Muscle layer of colon (tissue), 2 donors: ENCODE data around the gene CDK13.

Experiments
- H3K27ac ChIP-seq: one replicate; pipeline ENCODE4 v1.7.0; 2013; ENCODE audit warnings: low read depth, mild to moderate bottlenecking, low read length, moderate library complexity
- H3K27me3 ChIP-seq, 2 donors: one replicate each; pipeline ENCODE4 v1.7.0; 2013; ENCODE audit warnings: low read length in 2 of 2, mild to moderate bottlenecking in 2 of 2; ENCODE audit not compliant: insufficient read depth in 2 of 2, control insufficient read depth in 1 of 2
- H3K36me3 ChIP-seq: one replicate; pipeline ENCODE4 v1.7.0; 2013; ENCODE audit warnings: mild to moderate bottlenecking, low read length; ENCODE audit not compliant: insufficient read depth
- H3K4me1 ChIP-seq: one replicate; pipeline ENCODE4 v1.7.0; 2013; ENCODE audit warnings: mild to moderate bottlenecking, low read length; ENCODE audit not compliant: insufficient read depth
- H3K4me3 ChIP-seq, 2 donors: one replicate each; pipeline ENCODE4 v1.7.0; 2013; ENCODE audit warnings: low read length in 2 of 2, low read depth in 1 of 2, mild to moderate bottlenecking in 1 of 2, moderate library complexity in 1 of 2
- H3K9ac ChIP-seq: one replicate; pipeline ENCODE4 v1.7.0; 2013; ENCODE audit warnings: low read length
- H3K9me3 ChIP-seq: one replicate; pipeline ENCODE4 v1.7.0; 2013; ENCODE audit warnings: mild to moderate bottlenecking, low read length
- donor health status: abdominal sarcoma.
- donor health status: Adenocarcinoma of cecum.

Gene CDK13

DNA sequence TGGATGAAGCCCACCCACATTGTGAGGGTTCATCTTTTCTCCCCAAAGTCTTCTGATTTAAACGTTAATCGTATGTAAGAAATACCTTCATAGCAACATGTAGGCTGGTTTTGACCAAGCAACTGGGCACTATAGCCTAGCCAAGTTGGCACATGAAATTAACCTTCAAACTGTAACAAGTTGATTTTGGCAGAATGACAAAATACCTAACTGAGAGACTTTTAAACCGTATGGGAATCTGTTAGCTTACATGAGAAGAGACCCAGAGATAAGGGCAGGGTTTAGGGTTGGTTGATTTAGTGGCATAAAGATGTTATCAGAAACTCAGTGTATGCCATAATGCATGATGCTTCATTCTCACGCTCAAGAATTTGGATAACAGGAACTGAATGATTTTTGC, 69.5 kb downstream of the CDK13 start:
- no peak overlapping the region for H3K27ac ChIP-seq
- no peaks in the 10 kb centered on the region for H3K9me3 ChIP-seq
- no peak overlapping the region for H3K9ac ChIP-seq
- H3K4me1 ChIP-seq, result peaks cover 7% of the 10 kb centered on the region
- no peaks in the 10 kb centered on the region for H3K27me3 ChIP-seq
- H3K4me3 ChIP-seq, result no peak overlapping the region
- H3K36me3 ChIP-seq, result no peaks in the 10 kb centered on the region

DNA sequence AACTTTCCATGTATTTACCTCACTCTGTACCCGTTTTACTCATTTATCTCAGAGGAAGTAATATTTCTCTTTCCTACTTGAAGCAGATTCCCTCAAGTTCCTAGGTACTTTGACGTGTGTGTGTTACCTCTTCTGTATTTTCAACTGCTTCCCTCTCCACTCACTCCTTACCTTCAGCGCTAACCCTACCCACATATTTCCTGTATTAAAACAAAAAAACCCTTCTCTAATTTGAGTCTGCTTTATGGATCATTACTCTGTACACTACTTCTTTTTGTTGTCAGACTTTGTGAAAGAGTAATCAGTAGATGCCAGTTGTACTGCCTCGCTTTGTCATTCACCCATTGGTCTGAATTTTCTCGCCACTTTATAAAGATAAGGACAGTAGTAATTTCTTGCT, 74.0 kb downstream of the CDK13 start:
- Histone ChIP-seq H3K9ac (no peak overlapping the region), H3K4me1 (no peaks in the 10 kb centered on the region), H3K9me3 (no peaks in the 10 kb centered on the region), H3K27ac (no peak overlapping the region), H3K4me3 (no peak overlapping the region), H3K27me3 (no peaks in the 10 kb centered on the region), H3K36me3 (no peaks in the 10 kb centered on the region)

DNA sequence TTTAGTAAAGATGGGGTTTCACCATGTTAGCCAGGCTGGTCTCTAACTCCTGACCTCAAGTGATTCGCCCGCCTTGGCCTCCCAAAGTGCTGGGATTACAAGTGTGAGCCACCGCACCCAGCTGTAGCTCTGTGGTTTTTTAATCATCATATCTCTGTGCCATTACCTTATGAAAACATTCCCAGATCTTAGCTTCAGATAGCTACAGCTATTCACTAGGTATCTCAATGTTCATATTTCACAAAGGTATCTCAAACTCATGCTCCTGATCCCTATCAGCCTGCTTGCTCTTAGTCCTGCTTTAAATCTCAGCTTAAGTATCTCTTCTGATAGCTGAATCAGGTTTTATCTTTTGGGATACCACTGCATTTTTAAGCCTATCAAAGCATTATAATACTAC, 74.8 kb downstream of the CDK13 start:
- Histone ChIP-seq H3K4me3 (no peak overlapping the region), H3K4me1 (no peaks in the 10 kb centered on the region), H3K27ac (no peak overlapping the region), H3K27me3 (no peaks in the 10 kb centered on the region), H3K36me3 (no peaks in the 10 kb centered on the region), H3K9me3 (no peaks in the 10 kb centered on the region), H3K9ac (no peak overlapping the region)

DNA sequence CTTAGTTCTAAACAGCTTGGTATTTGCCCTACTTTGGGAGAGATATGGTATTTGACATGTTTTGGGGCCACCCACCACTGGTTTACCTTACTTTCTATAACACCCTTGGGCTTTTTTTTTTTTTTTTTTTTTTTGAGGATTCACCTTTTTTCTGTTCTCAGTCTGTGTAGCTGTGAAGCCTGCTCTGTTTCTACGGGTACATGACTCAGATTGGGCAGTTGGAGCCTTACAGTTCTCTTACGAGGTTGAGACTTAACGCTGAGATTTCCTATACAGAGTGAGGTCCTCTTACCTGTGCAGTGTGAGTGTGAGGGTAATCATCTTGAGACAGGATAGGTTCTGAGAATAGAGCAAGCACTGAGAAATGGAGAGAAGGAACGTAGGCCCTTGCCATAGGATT, 77.5 kb downstream of the CDK13 start:
- Histone ChIP-seq H3K9me3 (no peaks in the 10 kb centered on the region), H3K27ac (no peak overlapping the region), H3K36me3 (no peaks in the 10 kb centered on the region), H3K4me3 (no peak overlapping the region), H3K9ac (no peak overlapping the region), H3K27me3 (no peaks in the 10 kb centered on the region), H3K4me1 (no peaks in the 10 kb centered on the region)

DNA sequence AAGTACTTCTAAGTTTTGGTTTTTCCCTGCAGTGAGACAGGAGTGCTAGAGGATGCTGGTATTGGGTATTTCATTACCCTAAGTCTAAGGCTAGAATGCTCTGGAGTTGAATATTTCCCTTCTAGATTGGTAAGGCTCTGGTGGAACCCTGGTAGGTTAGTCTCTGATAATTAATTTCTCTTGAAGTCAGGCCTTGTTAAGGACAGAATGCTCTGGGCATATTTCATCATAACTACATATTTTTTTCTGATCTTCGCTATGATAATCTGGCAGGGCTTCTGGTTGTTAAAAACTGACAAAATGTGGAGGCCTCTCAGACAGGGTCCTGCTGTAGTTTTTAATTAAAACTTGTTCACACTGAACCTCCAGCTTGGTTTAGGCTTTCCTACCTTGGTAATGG, 83.8 kb downstream of the CDK13 start:
- no peak overlapping the region for H3K9ac ChIP-seq

DNA sequence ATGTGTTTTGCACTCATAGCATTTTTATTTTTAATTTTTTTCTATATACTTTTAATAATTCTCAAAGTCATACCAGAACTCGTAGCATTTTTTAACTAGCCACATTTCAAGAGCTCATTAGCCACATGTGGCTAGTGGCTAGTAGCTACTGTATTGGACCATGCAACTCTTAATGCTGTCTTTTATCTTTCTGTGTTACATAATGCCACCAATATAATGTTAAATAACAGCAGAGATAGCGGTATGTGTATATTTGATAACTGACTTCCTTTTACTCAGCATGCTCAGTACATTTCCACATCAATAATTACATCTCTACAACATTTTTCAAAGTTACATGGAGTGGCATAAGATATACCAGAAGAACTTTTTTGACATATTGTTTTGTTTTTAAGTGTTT, 91.4 kb downstream of the CDK13 start:
- no peak overlapping the region for H3K9ac ChIP-seq
- H3K36me3 ChIP-seq, result no peaks in the 10 kb centered on the region
- no peak overlapping the region for H3K27ac ChIP-seq
- no peak overlapping the region for H3K4me3 ChIP-seq
- no peaks in the 10 kb centered on the region for H3K4me1 ChIP-seq
- H3K9me3 ChIP-seq, result no peaks in the 10 kb centered on the region
- H3K27me3 ChIP-seq, result no peaks in the 10 kb centered on the region

More for the DNA sequence above, 83.8 kb downstream of the CDK13 start:
- H3K9me3 ChIP-seq, result no peaks in the 10 kb centered on the region
- H3K4me3 ChIP-seq, result no peak overlapping the region
- no peaks in the 10 kb centered on the region for H3K4me1 ChIP-seq
- H3K27ac ChIP-seq, result no peak overlapping the region
- no peaks in the 10 kb centered on the region for H3K27me3 ChIP-seq
- no peaks in the 10 kb centered on the region for H3K36me3 ChIP-seq

DNA sequence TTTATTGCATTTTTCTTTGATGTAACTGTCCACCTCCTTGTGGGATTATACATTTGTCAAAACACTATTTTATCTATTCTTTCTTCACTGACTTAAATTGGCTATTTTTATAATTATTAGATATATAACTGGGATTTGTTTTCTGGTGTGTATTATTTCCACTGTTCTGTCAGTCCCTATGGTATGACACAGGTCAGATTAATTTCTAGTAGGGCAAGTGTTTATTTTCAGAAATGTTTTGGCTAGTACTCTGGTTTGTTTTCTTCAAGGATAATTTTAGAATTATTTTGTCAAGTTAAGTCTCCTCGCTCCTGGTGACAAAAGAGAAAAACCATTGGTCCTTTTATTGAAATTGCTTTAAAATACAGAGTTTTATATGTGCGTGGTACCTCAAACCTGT, 93.1 kb downstream of the CDK13 start:
- H3K27me3 ChIP-seq, result no peaks in the 10 kb centered on the region

DNA sequence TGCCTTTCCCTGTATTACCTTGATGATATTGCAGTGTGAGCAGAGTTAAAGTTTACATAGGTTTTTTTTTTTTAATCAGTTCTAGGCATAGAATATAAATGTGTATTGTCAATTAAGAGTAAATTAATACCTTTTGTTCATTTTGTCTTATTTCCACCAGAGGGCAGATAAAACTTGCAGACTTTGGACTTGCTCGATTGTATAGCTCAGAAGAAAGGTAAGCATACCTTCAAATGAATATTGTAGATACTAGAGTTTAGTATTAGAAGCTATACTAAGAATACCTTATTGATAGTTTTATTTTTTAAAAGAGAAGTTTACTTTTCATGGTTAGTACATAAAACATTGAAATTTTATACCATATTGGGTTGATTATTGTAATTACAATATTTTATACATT, 97.6 kb downstream of the CDK13 start:
- Histone ChIP-seq H3K9me3 (no peaks in the 10 kb centered on the region), H3K27ac (no peak overlapping the region), H3K4me1 (peaks cover 2% of the 10 kb centered on the region), H3K36me3 (no peaks in the 10 kb centered on the region), H3K4me3 (no peak overlapping the region), H3K27me3 (no peaks in the 10 kb centered on the region), H3K9ac (no peak overlapping the region)

More for the DNA sequence above, 93.1 kb downstream of the CDK13 start:
- H3K27ac ChIP-seq, result no peak overlapping the region
- no peak overlapping the region for H3K9ac ChIP-seq
- H3K4me1 ChIP-seq, result no peaks in the 10 kb centered on the region
- no peak overlapping the region for H3K4me3 ChIP-seq
- no peaks in the 10 kb centered on the region for H3K9me3 ChIP-seq
- H3K36me3 ChIP-seq, result no peaks in the 10 kb centered on the region

DNA sequence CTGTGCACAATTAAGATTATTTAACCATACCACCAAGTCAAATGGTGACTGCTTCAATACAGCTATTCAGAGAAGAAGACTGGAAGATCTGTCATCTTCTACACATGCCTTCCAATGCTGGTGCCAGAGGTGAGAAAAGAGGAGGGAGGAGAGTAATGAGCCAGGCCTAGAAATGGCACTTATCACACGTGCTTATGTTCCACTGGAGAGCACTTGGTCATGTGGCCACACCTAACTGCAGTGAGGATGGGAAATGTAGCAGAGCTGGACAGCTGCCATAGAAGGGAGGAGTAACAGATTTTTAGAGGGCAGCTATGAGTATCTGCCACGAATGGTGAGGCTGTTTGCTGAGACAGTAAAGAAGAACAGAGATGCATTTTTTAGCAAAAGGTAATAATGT, 107.2 kb downstream of the CDK13 start:
- peaks cover 4% of the 10 kb centered on the region for H3K36me3 ChIP-seq

DNA sequence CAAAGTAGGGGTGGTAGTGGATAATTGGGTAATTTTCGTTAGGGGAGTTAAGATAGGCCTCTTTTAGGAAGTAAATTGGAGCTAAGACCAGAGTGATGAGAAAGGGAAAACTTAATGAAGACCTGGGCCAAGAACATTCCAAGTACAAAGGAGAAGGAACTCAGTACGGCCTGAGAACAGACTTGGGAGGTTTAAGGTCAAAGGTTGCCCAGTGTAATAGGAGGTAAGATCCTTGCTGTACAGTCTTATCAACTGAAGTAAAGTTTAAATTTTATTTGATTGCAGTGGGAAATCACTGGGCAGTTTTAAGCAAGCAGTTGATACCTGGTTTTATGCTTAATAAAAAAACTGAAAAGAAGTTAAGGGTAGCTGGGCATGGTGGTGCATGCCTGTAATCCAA, 108.0 kb downstream of the CDK13 start:
- no peak overlapping the region for H3K4me3 ChIP-seq
- H3K9ac ChIP-seq, result no peak overlapping the region
- H3K27me3 ChIP-seq, result no peaks in the 10 kb centered on the region
- H3K9me3 ChIP-seq, result no peaks in the 10 kb centered on the region
- H3K4me1 ChIP-seq, result peaks cover 12% of the 10 kb centered on the region
- no peak overlapping the region for H3K27ac ChIP-seq
- peaks cover 9% of the 10 kb centered on the region for H3K36me3 ChIP-seq

More for the DNA sequence above, 107.2 kb downstream of the CDK13 start:
- no peak overlapping the region for H3K27ac ChIP-seq
- no peak overlapping the region for H3K9ac ChIP-seq
- no peaks in the 10 kb centered on the region for H3K27me3 ChIP-seq
- H3K9me3 ChIP-seq, result no peaks in the 10 kb centered on the region
- H3K4me1 ChIP-seq, result peaks cover 15% of the 10 kb centered on the region
- H3K4me3 ChIP-seq, result no peak overlapping the region

DNA sequence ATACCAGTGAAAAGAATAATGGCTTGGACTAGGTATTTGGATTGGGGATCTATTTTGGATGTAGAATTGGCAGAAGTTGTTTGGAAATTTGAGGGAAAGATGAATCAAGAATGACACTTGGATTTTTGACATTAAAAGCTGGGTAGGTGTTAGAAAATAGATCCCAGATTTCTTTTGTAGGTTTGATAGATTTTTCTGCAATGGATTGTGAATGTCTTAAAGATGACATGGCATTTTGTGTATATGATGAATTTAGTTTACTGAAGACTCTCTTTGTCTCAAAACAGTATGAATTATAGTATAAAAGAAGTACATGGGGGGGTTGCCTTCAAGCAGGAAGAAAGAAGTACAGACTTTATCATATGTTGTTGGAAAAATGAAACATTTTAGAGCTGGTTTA, 108.6 kb downstream of the CDK13 start:
- Histone ChIP-seq H3K27ac (no peak overlapping the region), H3K4me3 (no peak overlapping the region)

DNA sequence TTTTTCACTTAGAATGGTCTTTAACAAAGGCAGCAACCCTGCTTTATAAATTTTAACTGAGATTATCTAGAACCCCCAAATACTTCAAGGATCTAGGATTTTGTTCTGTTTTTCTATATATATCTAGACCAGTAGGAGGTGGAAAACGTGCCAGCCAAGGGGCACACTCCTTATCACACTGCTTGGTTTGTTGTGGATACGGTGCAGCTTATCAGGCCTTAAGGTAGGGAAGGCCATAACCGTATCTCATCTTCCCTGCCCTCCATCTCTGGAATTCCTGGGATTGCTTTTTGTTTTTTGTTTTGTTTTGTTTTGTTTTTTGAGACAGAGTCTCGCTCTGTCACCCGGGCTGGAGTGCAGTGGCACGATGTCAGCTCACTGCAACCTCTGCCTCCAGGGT, 109.0 kb downstream of the CDK13 start:
- H3K4me3 ChIP-seq, result no peak overlapping the region
- peaks cover 12% of the 10 kb centered on the region for H3K4me1 ChIP-seq
- H3K27me3 ChIP-seq, result no peaks in the 10 kb centered on the region
- H3K27ac ChIP-seq, result no peak overlapping the region
- no peak overlapping the region for H3K9ac ChIP-seq
- H3K9me3 ChIP-seq, result no peaks in the 10 kb centered on the region
- H3K36me3 ChIP-seq, result peaks cover 11% of the 10 kb centered on the region

More for the DNA sequence above, 108.6 kb downstream of the CDK13 start:
- H3K4me1 ChIP-seq, result peaks cover 12% of the 10 kb centered on the region
- no peaks in the 10 kb centered on the region for H3K9me3 ChIP-seq
- no peaks in the 10 kb centered on the region for H3K27me3 ChIP-seq
- no peak overlapping the region for H3K9ac ChIP-seq
- peaks cover 11% of the 10 kb centered on the region for H3K36me3 ChIP-seq
